HuH-7.5 (cell line): ENCODE results near the gene SDHA.
A peak's percentile ranks its signal among the peaks of the same experiment; 100 is the strongest.

Experiments used
- DNase-seq: peaks from one replicate; pipeline ENCODE4 v3.0.0; 2011; ENCODE audit warnings: low spot score

Gene SDHA

GRCh38 chr5:217494-218456 is at the start of gene SDHA, which contains the start of gene CCDC127:
Gene SDHA, plus strand, starts transcription at chr5:218320. Its CDS starts 36 bp downstream, at chr5:218356.
Gene CCDC127, minus strand, starts transcription at chr5:218153. Its CDS starts 1,304 bp downstream, at chr5:216849.
- DNase-seq, result peak; percentile 99

GRCh38 chr5:169071-169727 is 48.9 kb upstream of the SDHA start:
- DNase-seq, result no peak

DNA sequence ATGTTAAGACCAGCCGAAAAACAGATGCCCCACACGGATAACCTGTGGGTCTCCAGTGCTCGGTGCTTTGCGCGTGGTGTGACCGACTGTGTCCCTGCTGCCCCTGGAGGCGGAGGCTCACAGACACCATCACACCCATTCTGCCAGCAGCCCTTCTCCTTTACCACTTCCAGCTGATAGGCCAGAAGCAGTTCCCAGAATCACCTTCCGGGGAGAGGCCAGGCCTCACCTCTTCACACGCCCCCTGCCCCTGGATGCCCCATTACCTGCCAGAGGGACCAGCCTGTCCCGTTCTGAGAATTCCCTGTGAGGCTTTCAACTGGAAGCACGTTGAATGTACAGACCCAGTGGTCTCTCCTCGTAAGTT is 48.4 kb upstream of the SDHA start:
- no peak for DNase-seq

DNA sequence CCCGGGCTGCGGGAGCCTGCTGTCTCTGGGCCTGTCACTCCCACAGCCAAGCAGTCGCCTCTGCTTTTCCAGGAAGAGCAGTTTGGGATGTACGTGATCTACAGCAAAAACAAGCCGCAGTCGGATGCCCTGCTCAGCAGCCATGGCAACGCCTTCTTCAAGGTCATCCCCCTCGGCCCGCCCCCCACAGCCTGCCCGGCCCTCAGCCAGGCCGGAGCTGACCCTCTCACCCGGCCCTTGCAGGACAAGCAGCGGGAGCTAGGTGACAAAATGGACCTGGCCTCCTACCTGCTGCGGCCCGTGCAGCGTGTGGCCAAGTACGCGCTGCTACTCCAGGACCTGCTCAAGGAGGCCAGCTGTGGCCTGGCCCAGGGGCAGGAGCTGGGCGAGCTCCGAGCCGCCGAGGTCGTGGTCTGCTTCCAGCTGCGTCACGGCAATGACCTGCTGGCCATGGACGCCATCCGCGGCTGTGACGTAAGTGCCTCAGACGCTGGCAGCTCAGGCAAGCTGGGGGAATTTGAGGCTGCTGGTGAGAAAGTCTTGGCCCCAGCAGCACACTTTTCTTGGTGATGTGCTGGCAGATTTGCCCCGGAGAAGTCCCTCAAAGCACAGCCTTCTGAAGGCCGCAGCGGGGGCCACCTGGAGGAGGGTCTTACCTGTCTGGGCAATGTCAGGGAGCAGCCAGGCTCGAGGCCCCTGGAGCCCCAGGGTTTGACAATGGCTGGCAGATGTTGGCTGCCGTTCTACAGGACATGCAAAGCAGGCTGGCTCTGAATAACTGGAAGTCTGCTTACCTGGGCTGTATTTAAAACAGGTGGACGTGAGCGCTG is 46.9 kb upstream of the SDHA start:
- no peak for DNase-seq

- DNase-seq, result no peak
Measured at GRCh38 chr5:171801-172331, 46.3 kb upstream of the SDHA start.

DNA sequence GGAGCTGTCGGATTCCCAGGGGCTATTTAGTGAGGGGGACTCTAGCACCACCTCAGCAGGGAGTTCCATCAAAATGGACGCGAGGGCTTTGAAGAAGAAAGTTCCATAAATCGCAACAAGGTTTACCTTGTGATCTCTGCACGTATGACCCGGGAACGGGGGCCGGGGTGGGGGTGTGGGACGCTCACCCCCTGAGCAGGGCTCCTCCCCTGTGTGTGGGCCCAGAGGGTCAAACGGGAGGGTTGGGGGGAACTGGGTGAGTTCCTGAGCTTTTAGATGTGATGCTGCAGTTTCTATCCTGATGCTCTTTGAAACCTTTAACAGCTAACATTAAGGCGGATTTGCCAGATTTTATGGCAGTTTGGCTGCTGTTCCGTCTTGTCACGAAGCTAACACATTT is 45.7 kb upstream of the SDHA start:
- no peak for DNase-seq

- DNase-seq, result no peak
Measured at GRCh38 chr5:172841-173251, 45.3 kb upstream of the SDHA start.

DNA sequence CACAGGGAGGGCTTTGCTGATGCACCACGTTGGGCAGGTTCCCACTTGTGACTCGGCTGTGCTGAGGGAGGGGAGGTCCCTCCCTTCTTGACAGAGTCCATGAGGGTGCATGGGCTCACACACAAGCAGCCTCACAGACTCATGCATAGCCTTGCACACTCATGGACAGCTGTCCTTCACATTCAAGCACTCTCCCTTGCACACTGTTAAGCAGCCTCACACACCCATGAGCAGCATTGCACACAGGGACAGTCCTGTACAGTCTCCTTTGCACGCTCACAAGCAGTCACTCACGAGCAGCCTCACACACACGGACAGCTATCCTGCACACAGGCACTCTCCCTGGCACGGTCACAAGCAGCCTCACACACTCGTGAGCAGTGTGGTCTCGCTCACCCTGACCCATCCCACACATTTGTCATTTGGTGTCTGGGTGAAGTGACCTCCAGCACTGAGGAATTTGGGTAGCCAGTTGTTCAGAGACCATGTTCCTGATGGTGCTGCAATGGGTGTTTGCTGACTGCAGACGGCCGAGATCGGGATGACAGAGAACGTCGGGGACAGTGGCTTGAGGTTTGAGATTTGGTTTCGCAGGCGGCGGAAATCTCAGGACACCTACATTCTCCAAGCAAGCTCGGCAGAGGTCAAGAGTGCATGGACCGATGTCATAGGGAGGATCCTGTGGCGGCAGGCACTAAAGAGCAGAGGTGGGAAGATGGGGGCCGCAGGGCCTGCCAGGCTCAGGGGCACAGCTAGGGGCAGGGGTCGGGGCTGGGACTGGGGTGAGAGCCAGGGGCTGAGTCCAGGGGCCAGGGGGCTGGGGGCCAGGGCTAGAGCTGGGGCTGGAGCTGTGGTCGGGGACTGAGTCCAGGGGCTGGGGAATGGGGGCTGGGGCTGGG is 44.5 kb upstream of the SDHA start:
- no peak for DNase-seq

- DNase-seq, result no peak
Measured at GRCh38 chr5:174291-174600, 43.9 kb upstream of the SDHA start.

DNA sequence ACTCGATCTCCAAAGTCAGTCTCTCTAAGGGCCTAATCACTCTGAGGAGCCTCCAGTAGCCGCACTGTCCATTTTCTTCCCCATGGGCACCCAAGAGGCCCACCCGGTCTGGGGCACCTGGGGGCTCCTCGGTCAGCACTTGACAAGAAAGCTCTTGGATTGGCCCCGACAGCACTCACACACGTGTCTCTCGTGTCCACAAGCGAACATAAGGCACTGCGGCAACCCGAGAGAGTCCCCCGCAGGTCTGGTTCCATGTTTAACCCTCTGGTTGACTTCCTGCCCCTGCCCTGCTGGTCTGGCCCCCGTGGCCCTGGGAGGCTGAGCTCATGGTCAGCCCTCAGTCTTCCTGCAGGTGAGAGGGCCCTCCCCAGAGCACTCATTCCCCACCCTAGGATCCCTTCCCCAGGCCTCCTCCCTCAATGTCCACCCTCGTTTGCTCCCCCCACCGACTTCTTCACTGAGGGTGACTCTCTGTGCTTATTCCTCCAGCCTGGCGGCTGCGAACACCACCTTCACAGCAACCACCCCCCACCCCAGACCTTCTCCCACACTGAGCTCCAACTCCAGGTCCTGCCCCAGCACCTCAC is 43.1 kb upstream of the SDHA start:
- no peak for DNase-seq

DNA sequence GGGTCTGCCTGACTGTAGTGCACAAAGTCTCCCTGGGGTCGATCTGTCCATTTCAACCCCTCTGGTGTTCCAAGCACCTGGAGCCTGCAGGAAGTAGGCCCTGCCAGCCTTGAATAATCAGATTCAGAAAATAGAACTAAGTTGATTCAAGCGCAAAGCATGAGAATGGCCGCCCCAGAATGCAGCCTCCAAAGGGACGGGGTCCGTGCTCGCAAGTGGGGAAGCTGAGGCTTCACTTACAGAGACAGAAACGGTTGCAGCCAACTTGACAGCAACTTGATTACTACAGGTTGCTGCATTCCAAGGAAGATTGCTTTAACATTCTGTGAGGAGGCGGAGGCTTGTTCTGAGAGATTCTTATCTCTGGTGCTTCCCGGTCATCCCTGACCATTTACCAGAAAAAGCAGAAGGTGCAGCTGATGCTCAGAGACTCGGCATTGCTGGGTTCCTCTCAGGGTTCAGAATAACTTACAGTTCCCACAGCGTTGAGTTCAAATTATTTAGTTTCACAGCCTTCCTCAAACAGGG is 41.8 kb upstream of the SDHA start:
- no peak for DNase-seq

DNA sequence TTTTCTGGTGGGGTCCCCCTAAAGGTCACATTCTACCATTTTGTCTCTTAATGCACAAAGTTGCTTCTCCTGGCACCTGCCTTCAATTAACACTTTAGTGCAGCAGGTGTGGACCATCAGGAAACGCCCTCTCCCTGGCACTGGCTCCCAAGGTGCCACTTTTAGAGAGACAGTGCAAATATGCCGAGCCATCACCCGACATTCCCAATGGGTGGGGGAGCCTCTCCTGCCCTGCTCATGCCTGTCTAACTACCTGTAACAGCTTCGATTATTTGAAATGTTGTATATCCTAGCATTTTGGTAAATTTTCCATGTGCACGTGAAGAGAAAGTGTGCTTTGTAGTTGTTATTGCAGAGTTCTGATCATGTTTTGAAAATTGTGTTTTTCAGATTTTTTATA is 40.0 kb upstream of the SDHA start:
- no peak for DNase-seq

GRCh38 chr5:179401-179800 is 38.7 kb upstream of the SDHA start:
- DNase-seq, result no peak

GRCh38 chr5:180286-180918 is 37.7 kb upstream of the SDHA start:
- no peak for DNase-seq

DNA sequence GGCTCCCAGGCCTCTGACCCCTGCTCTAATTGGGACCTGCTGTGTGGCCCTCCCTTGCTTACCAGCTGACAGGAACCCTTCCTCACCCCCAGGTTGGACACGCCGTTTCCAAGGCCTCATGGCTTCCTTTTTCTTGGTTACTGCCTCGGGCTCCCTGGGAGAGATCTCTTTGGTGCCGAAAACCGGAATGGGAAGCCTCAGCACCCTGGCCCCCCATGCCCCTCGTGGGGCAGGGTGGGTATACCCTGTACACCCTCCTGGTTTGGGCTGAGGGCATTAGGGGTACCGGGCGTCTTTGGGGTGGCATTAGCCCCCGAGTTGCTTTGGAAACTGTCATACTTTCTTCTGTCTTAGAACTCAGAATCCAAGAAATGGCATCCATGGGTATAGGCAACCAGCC is 37.0 kb upstream of the SDHA start:
- DNase-seq, result no peak

DNA sequence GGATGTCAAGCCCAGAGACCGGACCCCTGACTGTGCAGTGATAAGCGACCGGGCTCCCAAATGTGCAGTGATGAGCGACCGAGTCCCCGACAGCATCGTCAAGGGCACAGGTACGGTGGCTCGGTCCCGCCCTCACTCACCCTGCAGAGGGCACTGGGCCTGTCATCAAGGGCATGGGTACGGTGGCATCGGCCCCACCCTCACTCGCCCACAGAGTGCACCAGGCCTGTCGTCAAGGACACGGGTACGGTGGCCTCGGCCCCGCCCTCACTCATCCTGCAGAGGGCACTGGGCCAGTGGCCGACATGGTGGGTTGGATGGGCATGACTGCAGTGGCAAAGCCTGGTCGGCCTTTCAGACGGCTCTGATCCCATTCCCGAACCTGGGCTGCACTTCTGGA is 36.6 kb upstream of the SDHA start:
- no peak for DNase-seq

DNA sequence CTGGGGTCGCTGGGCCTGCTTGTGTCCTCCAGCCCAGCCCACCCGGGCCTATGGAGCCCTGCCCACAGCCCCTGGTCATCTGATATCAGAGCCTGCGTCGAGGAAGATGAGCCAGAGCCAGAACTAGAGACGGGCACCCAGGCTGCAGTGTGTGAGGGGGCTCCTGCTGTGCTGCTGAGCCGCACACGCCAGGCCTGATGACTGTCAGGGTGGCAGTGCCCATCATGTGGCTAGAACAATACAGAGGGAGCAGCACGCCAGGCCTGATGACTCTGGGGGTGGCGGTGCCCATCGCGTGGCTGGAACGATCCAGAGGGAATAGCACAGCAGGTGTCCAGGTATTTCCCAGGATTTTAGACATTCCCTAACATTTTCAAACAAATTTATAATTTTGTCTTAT is 36.0 kb upstream of the SDHA start:
- DNase-seq, result no peak

- DNase-seq, result no peak
Measured at GRCh38 chr5:184471-184870, 33.6 kb upstream of the SDHA start.

DNA sequence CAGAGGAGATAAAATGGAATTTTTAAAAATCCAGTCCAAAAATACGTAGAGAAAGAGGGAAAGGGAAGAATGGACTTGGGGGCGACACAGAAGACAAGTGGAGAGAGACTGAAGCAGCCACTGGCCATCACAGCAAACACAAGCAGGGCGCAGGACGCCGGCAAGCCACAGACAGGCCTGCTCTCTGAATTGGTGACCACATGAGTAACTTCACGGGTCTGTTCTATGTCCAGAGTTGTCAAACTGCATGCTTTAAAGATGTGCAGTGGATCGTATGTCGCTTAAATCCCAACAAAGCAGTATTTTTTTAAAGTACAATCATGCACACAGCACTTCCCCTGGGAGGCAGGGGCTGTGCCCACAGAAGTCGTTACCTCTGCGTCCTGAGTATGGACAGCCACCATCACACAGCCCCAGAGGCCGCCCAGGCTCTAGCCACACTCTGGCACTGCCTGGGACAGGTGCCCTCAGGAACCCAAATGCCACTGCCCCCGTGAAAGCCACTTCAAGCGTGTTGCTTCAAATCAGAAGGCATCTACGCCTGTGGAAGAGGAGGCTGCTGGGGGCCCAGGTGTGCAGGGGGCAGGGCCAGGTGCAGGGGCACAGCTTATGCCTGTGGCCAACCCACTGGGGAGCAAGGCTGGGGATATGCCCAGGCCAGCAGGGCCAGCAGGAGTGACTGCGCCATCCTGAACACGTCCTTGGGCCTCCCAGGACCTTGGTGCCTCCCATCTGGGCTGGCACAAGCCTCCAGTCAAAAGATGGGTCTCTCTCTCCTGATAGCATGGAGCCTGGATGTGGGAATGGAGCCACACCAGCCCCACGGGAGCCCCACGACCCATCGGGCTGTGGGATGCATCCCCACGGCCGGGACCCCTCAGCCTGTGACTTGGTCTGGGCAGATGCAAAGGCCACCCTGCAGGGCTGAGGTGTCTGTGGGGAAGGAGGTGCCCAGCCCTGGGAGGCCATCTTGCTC is 32.7 kb upstream of the SDHA start:
- DNase-seq, result no peak
